HG02885 (cell line): ENCODE measurements around the gene MEGF6.

Experiments used
- ATAC-seq: cut with Tn5 transposase; IDR thresholded peaks from one replicate; pipeline ENCODE4 v1.9.1; 2021; ENCODE audit warnings: mild to moderate bottlenecking; ENCODE audit not compliant: unreplicated experiment, poor library complexity

MEGF6 gene

DNA sequence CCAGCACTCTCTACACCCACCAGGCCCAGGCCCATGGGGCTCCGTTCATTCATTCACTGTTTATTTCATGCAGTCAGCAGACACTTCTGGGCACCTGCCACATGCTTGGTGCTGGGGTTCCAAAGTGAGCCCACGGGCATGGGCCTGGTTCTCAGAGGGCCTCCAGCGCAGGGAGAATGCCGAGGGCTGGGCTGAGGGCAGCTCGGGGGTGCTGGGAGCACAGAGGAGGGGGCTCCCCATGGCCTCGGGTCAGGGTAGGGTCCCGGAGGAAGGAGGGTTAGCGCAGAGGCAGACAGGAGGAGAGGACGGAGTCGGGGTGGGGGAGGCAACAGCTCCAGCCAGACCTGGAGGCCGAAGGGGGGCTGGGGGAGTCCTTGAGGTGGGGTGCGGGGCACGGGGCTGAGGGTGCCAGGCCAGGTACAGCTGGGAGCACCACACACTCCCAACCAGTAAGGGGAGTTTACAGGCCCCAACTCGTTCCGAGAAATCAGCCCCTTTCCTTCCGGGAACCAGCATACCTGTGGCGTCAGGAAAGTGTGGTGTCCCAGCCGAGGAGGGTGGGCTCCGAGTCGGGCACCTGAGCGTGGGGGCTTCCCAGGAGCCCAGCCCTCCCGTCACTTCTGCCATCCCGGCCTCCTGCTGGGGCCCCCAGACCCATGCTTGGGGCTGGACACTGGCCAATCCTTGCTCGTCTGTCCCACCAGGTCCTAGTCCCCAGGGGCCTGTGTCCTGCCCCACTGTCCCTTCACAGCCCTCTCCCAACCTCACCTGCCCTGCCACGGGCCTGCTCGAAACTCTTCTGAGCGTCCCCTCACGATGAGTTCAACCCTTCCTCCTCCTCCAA is 146.0 kb downstream of the MEGF6 start:
- no peak for ATAC-seq

DNA sequence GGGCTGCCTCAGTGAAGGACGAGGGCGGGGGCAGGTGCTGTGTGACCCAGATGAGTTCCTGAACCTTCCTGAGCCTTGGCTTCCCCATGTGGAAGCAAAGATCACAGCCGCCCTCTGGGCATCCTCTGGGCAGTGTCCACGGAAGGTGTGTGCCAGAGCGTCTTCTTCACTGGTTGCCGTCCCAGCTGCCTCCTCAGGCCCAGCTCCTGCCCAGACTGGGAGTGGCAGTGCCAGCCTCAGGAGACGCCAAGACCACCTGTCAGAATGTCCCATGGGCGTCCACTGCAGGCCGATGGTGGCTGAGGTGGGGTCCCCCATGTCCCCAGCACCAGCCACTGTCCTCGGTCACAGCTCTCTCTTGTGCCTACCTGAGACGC is 146.7 kb downstream of the MEGF6 start:
- no peak for ATAC-seq

- no peak for ATAC-seq
These were observed 147.2 kb downstream of the MEGF6 start for GRCh38 chr1:3463891-3464648.

DNA sequence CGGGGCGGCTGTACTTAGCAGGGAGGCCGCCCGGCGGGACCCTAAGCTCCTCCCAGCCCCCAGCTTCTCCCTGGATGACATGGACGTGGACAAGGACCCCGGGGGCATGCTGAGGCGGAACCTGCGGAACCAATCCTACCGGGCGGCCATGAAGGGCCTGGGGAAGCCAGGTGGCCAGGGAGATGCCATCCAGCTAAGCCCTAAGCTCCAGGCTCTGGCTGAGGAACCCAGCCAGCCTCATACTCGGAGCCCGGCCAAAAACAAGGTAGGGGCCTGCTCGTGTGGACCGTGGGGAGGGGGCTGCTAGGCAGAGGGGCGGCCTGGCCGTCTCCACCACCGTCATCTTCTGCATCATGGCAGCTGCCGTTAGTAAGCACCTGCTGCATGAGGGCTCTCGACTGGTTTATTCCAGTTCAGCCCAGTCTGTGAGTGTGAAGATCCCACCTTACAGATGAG is 147.9 kb downstream of the MEGF6 start:
- no peak for ATAC-seq

- ATAC-seq: no peak
These were observed 148.3 kb downstream of the MEGF6 start for GRCh38 chr1:3463013-3463385.

GRCh38 chr1:3462356-3463012 is 148.8 kb downstream of the MEGF6 start:
- no peak for ATAC-seq

DNA sequence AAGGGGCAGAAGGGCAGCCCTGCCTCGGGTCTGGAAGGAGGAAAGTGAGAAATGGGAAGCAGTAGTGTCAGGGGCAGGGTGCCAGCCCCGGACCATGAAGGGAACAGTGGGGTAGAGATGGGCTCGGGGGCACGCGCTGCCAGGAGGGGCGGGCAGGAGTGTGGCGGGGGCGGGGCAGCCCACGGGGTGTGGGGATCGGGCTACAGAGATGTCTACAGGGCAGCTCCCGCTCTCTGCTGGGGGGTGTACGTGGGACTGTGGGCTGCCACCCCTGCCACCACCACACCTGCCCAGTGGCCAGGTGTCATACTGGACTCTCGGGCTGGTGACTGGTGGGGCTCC is 149.4 kb downstream of the MEGF6 start:
- ATAC-seq: no peak

- ATAC-seq: no peak
These were observed 149.9 kb downstream of the MEGF6 start for GRCh38 chr1:3461238-3461933.

- ATAC-seq: no peak
These were observed 150.6 kb downstream of the MEGF6 start for GRCh38 chr1:3460672-3461131.

- no peak for ATAC-seq
These were observed 151.2 kb downstream of the MEGF6 start for GRCh38 chr1:3459940-3460671.

DNA sequence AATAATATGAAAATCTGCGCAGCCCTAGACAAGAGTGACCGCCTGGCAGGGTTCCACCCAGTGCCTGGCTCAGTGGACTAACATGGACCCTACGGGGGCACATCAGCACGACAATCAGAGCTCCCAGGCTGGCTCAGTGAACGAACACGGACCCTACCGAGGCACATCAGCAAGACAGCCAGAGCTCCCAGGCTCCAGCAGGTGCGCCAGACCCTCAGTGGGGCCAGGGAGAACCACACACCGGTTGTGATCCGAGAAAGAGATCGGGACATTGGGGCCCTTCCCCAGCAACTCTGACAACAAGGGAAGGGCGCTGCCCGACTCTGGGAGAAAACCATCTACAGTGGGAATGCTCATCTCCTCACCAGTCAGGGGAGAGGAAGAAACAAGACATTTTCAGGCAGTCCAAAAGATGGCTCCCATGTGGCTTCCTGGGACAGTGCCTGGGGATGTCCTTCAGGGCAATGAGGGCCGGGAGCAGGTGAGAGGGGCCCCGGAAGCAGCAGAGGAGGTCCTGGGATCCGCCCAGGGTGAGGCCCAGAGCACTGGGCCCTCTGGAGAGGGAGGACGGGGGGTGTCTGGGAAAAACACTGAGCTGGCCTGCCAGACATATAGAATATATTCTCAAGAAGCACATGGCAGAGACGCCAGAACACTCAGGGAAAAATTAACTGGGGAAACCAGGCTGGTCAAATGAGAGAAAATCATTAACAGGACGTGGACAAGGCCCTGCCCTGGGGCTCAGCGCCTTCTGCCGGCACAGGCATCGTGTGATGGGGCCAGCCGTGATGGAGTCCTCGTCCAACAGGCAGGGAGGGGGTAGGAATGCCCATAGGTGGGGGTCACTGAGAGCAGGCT is 152.0 kb downstream of the MEGF6 start:
- no peak for ATAC-seq

DNA sequence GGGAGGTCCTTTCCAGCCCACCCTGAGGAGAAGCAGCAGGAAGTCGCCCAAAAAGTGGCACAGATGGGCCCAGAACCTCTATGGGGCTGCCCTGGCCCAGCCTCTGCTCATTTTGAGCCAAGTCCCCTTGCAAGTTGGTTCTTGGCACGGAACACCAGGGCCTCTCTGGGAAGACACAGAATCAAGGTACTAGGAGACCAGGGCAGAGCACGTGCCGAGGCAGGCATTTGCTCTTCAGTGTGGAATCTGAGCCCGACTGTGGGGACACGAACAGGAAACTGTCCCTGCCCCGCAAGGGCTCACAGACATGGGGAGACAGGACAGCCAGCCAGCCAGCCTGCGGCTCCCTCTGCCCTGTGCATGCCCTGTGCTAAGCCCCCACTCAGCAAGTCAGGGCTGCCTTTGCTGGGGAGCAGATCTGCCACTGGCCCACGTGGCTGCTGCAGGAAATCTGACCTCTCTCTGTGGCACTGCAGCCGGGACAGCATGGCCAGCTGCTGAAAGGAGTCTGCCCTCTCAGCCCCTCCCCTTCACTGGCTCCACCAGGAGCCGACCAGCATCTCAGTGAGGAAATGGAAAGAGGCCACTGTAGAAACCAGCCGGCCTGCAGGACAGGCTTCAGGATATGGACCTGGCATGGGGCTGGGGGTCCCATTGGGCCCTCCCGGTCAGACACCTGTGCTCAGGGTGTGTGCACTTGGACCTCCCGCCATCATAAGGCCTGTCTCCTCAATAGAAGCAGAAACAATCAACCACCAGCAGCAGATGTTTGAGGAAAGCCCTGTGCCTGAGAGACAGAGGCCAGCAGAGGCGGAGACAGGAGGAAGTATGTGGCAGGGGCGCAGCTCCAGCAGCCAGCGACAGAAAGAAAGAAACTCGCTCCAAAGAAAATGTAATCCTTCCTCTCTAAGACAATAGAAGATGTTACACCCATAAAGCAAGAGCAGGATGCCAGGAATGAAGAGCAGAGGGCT is 153.1 kb downstream of the MEGF6 start:
- ATAC-seq: no peak

GRCh38 chr1:3456964-3457909 is 154.1 kb downstream of the MEGF6 start:
- ATAC-seq: no peak

- no peak for ATAC-seq
These were observed 154.8 kb downstream of the MEGF6 start for GRCh38 chr1:3456449-3456963.

DNA sequence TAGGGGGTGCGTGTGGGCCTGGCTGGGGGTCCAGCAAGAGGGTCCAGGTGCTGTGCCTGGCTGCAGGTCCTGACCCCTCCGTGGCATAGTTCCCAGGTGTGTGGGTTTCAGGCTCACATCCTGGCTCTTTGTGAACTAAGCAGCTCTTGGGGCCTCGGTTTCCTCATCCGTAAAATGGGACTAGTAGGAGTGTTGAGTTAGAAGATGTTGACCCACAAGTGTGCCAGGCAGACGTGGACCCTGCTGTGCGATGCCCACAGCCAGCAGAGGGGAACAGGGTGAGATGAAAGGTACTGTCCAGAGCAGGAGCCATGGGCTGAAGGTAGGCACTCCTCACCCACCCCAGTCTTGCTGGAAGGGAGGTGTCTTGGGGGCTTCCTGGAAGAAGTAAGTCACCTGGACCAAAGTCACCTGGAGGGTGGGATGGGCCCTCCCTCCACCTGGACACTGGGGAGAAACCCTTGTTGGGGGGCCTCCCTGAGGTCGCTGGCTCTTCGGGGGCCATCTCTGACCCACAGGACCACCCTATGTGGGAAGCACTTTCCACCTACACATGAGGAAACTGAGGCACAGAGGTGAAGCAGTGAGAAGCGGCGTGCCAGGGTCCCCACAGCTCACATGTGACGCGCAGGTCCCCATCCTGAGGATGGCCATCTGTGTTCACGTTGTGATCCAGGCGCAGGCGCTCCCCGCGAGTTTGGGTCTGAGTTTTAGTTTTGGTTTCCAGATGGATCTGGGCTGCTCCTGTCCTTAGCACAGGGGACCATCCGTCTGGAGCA is 155.4 kb downstream of the MEGF6 start:
- ATAC-seq: no peak
